Stomach (tissue), 9 donors: ENCODE measurements around the gene COG8. TPM values are rescaled to one million over a fixed set of nuclear protein-coding genes. Genes with fewer than 3 reads are reported as not detected.
A peak's percentile ranks its signal among the peaks of the same experiment; 100 is the strongest.

Experiments used
- DNase-seq, 2 donors: peaks; one replicate each; pipeline versions ENCODE4 v3.0.0 to v3.0.0-alpha.2; 2013 to 2019
- H3K27ac ChIP-seq, 5 donors: fragments of 200-600 bp in 4 of 5; sonication (generic) in 4 of 5; one replicate each; pipeline ENCODE4 v1.5.1; 2013 to 2019; ENCODE audit warnings: mild to moderate bottlenecking in 1 of 5, moderate library complexity in 1 of 5
- H3K27me3 ChIP-seq, 3 donors: fragments of 200-600 bp; sonication (generic); one replicate each; pipeline ENCODE4 v1.5.1; 2017 to 2019; ENCODE audit warnings: mixed run types in 1 of 3
- H3K36me3 ChIP-seq, 4 donors: fragments of 200-600 bp; sonication (generic); 1 replicate in 3 of 4; 2 replicates in 1 of 4; pipeline ENCODE4 v1.5.1; 2016 to 2019
- H3K4me1 ChIP-seq, 4 donors: fragments of 200-600 bp; sonication (generic); one replicate each; pipeline ENCODE4 v1.5.1; 2016 to 2019
- H3K4me3 ChIP-seq, 4 donors: fragments of 200-600 bp; sonication (generic) in 3 of 4; one replicate each; pipeline ENCODE4 v1.5.1; 2016 to 2019; ENCODE audit warnings: mild to moderate bottlenecking in 1 of 4
- H3K9me3 ChIP-seq, 4 donors: fragments of 200-600 bp; sonication (generic); one replicate each; pipeline ENCODE4 v1.5.1; 2016 to 2019
- EP300 ChIP-seq: sonication (generic); formaldehyde crosslinking; IDR thresholded peaks from one replicate; pipeline ENCODE4 v1.6.1; 2017; ENCODE audit warnings: antibody characterized with exemption
- POLR2A ChIP-seq, 4 donors: fragments of 450-650 bp; IDR thresholded peaks; one replicate each; pipeline ENCODE4 v1.6.1; 2016; ENCODE audit warnings: antibody characterized with exemption in 4 of 4, control low read depth in 2 of 4, mild to moderate bottlenecking in 1 of 4, moderate library complexity in 1 of 4
- POLR2AphosphoS5 ChIP-seq, 3 donors: sonication (generic); formaldehyde crosslinking; IDR thresholded peaks; one replicate each; pipeline ENCODE4 v1.6.1; 2016; ENCODE audit warnings: antibody characterized with exemption in 3 of 3
- WGBS, 5 donors: extraction: QIAGEN DNeasy Blood & Tissue Kit in 3 of 5; methylation state at CpG; one replicate each; pipeline versions ENCODE4 v1.1.5 to v1.1.7; 2013 to 2018; 5-methylcytosine and 5-hydroxymethylcytosine counted together
- intact Hi-C: fragments of 100-400 bp; cut with DNase I; formaldehyde crosslinking; loops from one replicate; pipeline ENCODE4 v1.15.1; 2023; ENCODE audit warnings: low total_unique reads
- polyA plus RNA-seq, 3 donors: library from polyadenylated mRNA; stranded (reverse); fragments of 200-250 nt; gene quantifications; one replicate each; pipeline ENCODE4 v1.2.3, GENCODE V29; 2013
- total RNA-seq, 5 donors: library from RNA; depleted of rRNA; stranded (reverse); fragments of >200 nt; gene quantifications; one replicate each; pipeline versions ENCODE4 v1.1.0 to v1.2.3, GENCODE V29; 2014 to 2016
- TF ChIP-seq, protein P1 (sequence below), 7 experiments: fragments of 450-650 bp in 4 of 7; fragments of 200-600 bp in 3 of 7; sonication (generic) in 3 of 7; IDR thresholded peaks; one replicate each; pipeline ENCODE4 v1.5.1; 2016 to 2019; ENCODE audit warnings: antibody characterized with exemption in 7 of 7, control low read depth in 2 of 7, mild to moderate bottlenecking in 1 of 7
- donor health status: healthy with polysubstance abuse.
- donor health status: Bipolar disorder and iron deficiency.
- donor health status: healthy.

The COG8 gene
- total and polyA plus RNA-seq, 8 donors, result 11.1 to 167 (median 22.3) TPM

DNA sequence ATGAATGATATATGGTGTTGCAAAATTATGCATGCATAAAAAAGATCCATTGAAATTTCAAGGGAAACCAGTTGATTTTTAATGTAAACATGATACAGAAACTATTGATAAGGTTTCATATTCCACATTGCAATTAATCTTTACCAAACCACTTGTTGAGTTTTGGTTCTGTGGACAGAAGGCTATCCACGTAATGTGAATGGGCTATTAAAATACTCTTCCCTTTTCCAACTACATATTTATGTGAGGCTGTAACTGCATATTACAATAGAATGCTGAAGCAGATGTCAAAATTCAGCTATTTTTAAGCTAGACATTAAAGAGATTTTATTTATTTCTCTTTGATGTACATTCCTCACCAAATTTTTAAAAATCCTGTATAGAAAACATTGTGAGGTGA is 62.0 kb downstream of the COG8 start:
- intact Hi-C loops, result no loop called here
- H3K9me3 ChIP-seq, result no peaks in the 10 kb centered on the region
- WGBS, 5 donors, result 42 to 51% (median 50%) methylated on average over 1 of the region's 1 CpG
- H3K4me1 ChIP-seq, result peaks cover 0 to 32% (median 16%) of the 10 kb centered on the region in 4 donors
- TF ChIP-seq POLR2A (IDR thresholded peaks at IDR 0.05) (no peak), EP300 (no peak), POLR2AphosphoS5 (IDR thresholded peaks at IDR 0.05) (no peak)
- TF ChIP-seq, protein P1, sequence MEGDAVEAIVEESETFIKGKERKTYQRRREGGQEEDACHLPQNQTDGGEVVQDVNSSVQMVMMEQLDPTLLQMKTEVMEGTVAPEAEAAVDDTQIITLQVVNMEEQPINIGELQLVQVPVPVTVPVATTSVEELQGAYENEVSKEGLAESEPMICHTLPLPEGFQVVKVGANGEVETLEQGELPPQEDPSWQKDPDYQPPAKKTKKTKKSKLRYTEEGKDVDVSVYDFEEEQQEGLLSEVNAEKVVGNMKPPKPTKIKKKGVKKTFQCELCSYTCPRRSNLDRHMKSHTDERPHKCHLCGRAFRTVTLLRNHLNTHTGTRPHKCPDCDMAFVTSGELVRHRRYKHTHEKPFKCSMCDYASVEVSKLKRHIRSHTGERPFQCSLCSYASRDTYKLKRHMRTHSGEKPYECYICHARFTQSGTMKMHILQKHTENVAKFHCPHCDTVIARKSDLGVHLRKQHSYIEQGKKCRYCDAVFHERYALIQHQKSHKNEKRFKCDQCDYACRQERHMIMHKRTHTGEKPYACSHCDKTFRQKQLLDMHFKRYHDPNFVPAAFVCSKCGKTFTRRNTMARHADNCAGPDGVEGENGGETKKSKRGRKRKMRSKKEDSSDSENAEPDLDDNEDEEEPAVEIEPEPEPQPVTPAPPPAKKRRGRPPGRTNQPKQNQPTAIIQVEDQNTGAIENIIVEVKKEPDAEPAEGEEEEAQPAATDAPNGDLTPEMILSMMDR (IDR thresholded peaks at IDR 0.05), result no peak
- no peak overlapping the region for H3K4me3 ChIP-seq
- peaks cover 0 to 16% (median 10%) of the 10 kb centered on the region in 4 donors for H3K36me3 ChIP-seq
- H3K27me3 ChIP-seq, result no peaks in the 10 kb centered on the region
- peak overlapping the region in 1 of 5 donors; percentile 5 for H3K27ac ChIP-seq
- DNase-seq, result no peak

Other genes starting within 250 kb of the COG8 start
- gene HAS3, start 233.9 kb downstream of the COG8 start, total RNA-seq, result 10 to 100 TPM in 1 of 5 donors, 1 to 10 TPM in 3, not detected in 1; 1.2 to 10.3 (median 6.3) TPM
- gene HAS3, start 233.9 kb downstream of the COG8 start, polyA plus RNA-seq, result 1 to 10 TPM; 1.1 to 5.8 (median 5.1) TPM
- 10 to 100 TPM; 12.3 to 52.7 (median 33.0) TPM for gene CHTF8, start 207.0 kb downstream of the COG8 start, total RNA-seq
- gene CHTF8, start 207.0 kb downstream of the COG8 start, polyA plus RNA-seq, result 10 to 100 TPM; 60.1 to 83.2 (median 64.8) TPM
- 10 to 100 TPM in 4 of 5 donors, 1 to 10 TPM in 1; 8.1 to 68.8 (median 32.0) TPM for gene UTP4, start 206.9 kb downstream of the COG8 start, total RNA-seq
- 10 to 100 TPM; 18.7 to 33.1 (median 23.1) TPM for gene UTP4, start 206.9 kb downstream of the COG8 start, polyA plus RNA-seq
- gene SNTB2, start 152.4 kb downstream of the COG8 start, total RNA-seq, result 10 to 100 TPM; 11.6 to 74.4 (median 45.5) TPM
- gene SNTB2, start 152.4 kb downstream of the COG8 start, polyA plus RNA-seq, result 1 to 10 TPM; 4.0 to 6.4 (median 4.2) TPM
- 10 to 100 TPM in 4 of 5 donors, 1 to 10 TPM in 1; 4.1 to 51.0 (median 33.9) TPM for gene VPS4A, start 28.2 kb downstream of the COG8 start, total RNA-seq
- gene VPS4A, start 28.2 kb downstream of the COG8 start, polyA plus RNA-seq, result 10 to 100 TPM; 27.3 to 30.4 (median 27.8) TPM
- gene PDF, start 9.0 kb downstream of the COG8 start, total RNA-seq, result 100 to 1,000 TPM in 1 of 5 donors, 10 to 100 TPM in 2, 1 to 10 TPM in 1, not detected in 1; 6.4 to 131 (median 23.6) TPM
- gene PDF, start 9.0 kb downstream of the COG8 start, polyA plus RNA-seq, result 1 to 10 TPM; 1.7 to 7.9 (median 7.1) TPM
- gene NIP7, start 208 bp upstream of the COG8 start, total RNA-seq, result 10 to 100 TPM in 2 of 5 donors, 1 to 10 TPM in 1, under 1 TPM in 1, not detected in 1; 0.89 to 18.9 (median 9.8) TPM
- gene NIP7, start 208 bp upstream of the COG8 start, polyA plus RNA-seq, result 10 to 100 TPM; 10.9 to 16.3 (median 14.4) TPM
- gene TMED6, start 12.2 kb upstream of the COG8 start, total RNA-seq, result 10 to 100 TPM in 2 of 5 donors, 1 to 10 TPM in 2, not detected in 1; 1.8 to 31.9 (median 10.8) TPM
- gene TMED6, start 12.2 kb upstream of the COG8 start, polyA plus RNA-seq, result 10 to 100 TPM in 2 of 3 donors, 1 to 10 TPM in 1; 3.8 to 60.1 (median 37.6) TPM
- 100 to 1,000 TPM in 2 of 5 donors, 10 to 100 TPM in 3; 11.6 to 209 (median 35.1) TPM for gene TERF2, start 46.4 kb upstream of the COG8 start, total RNA-seq
- 10 to 100 TPM in 1 of 3 donors, 1 to 10 TPM in 2; 7.6 to 13.6 (median 8.8) TPM for gene TERF2, start 46.4 kb upstream of the COG8 start, polyA plus RNA-seq
- 10 to 100 TPM in 4 of 5 donors, 1 to 10 TPM in 1; 9.3 to 76.3 (median 46.8) TPM for gene CYB5B, start 85.1 kb upstream of the COG8 start, total RNA-seq
- gene CYB5B, start 85.1 kb upstream of the COG8 start, polyA plus RNA-seq, result 10 to 100 TPM; 45.1 to 55.7 (median 52.9) TPM
- 10 to 100 TPM in 4 of 5 donors, 1 to 10 TPM in 1; 9.0 to 57.2 (median 41.0) TPM for gene NFAT5, start 226.4 kb upstream of the COG8 start, total RNA-seq
- 1 to 10 TPM; 1.2 to 2.2 (median 1.8) TPM for gene NFAT5, start 226.4 kb upstream of the COG8 start, polyA plus RNA-seq